ENCODE data around the gene HIVEP1. TPM values are rescaled to one million over a fixed set of nuclear protein-coding genes. Genes with fewer than 3 reads are reported as not detected.

The HIVEP1 gene
- total RNA-seq, 4 donors from 2014 or later, result 15.2 to 26.9 (median 17.6) TPM

DNA sequence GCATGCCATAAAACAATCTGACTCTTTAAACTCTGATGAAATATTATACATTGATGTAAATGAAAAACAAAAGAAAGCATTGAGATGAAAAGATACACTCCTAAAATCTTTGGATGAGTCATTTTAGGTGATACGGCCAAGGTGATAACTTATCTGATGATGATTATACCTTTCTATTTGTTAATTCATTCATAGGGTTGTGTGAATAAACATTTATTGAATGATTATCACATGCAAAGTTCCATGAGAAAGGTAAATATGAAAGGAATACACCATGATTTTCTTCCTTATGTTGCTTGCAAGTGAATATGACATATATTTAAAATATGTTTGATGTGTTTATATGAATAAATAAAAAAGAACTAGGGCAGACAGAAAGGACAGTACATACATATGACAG lies 15.4 kb upstream of the HIVEP1 start:
- H3K4me3 ChIP-seq, result no peak overlapping the region
- no peaks in the 10 kb centered on the region for H3K9me3 ChIP-seq
- H3K4me1 ChIP-seq, result peaks cover 0 to 9% (median 0%) of the 10 kb centered on the region in 3 donors
- H3K36me3 ChIP-seq, result no peaks in the 10 kb centered on the region
- H3K27me3 ChIP-seq, result no peaks in the 10 kb centered on the region
- no peak for ATAC-seq
- no peak overlapping the region for H3K27ac ChIP-seq
- WGBS, 2 donors (ENCODE audit: low coverage in 1 of 2), result 74 to 100% methylated on average over 1 of the region's 1 CpG
- TF ChIP-seq EP300 (IDR thresholded peaks at IDR 0.05) (no peak), POLR2AphosphoS5 (IDR thresholded peaks at IDR 0.05) (no peak), POLR2A (IDR thresholded peaks at IDR 0.05) (no peak)
- TF ChIP-seq, protein P1, sequence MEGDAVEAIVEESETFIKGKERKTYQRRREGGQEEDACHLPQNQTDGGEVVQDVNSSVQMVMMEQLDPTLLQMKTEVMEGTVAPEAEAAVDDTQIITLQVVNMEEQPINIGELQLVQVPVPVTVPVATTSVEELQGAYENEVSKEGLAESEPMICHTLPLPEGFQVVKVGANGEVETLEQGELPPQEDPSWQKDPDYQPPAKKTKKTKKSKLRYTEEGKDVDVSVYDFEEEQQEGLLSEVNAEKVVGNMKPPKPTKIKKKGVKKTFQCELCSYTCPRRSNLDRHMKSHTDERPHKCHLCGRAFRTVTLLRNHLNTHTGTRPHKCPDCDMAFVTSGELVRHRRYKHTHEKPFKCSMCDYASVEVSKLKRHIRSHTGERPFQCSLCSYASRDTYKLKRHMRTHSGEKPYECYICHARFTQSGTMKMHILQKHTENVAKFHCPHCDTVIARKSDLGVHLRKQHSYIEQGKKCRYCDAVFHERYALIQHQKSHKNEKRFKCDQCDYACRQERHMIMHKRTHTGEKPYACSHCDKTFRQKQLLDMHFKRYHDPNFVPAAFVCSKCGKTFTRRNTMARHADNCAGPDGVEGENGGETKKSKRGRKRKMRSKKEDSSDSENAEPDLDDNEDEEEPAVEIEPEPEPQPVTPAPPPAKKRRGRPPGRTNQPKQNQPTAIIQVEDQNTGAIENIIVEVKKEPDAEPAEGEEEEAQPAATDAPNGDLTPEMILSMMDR (IDR thresholded peaks at IDR 0.05), result no peak

DNA sequence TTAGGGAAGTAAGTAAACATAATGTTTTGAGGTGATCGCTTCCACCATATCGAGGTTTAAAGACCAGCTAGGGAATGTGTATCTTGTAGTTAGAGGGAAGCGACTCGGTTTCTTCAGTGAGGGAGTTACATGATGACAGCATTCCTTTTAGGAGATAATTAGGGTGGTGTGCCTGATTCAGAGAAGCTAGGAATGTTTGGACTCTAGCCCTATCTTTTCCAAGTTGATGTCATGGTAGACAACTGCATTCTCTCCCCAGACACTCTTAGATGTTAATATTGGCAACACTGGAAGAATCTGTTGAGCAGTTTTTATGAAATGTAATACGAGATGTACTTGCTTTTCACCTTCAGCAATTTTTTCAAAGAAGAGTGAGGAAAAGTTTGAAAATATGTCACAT lies 12.9 kb upstream of the HIVEP1 start:
- Histone ChIP-seq H3K27me3 (no peaks in the 10 kb centered on the region), H3K36me3 (no peaks in the 10 kb centered on the region), H3K9me3 (no peaks in the 10 kb centered on the region), H3K27ac (no peak overlapping the region), H3K4me3 (no peak overlapping the region), H3K4me1 (peaks cover 0 to 9% (median 0%) of the 10 kb centered on the region in 3 donors)
- WGBS, 2 donors (ENCODE audit: low coverage in 1 of 2), result 67 to 85% methylated on average over 4 to 5 of the region's 5 CpGs
- ATAC-seq, result peak; percentile 66
- TF ChIP-seq EP300 (IDR thresholded peaks at IDR 0.05) (no peak), POLR2AphosphoS5 (IDR thresholded peaks at IDR 0.05) (no peak), POLR2A (IDR thresholded peaks at IDR 0.05) (no peak)
- TF ChIP-seq, protein P1 (IDR thresholded peaks at IDR 0.05), result no peak

DNA sequence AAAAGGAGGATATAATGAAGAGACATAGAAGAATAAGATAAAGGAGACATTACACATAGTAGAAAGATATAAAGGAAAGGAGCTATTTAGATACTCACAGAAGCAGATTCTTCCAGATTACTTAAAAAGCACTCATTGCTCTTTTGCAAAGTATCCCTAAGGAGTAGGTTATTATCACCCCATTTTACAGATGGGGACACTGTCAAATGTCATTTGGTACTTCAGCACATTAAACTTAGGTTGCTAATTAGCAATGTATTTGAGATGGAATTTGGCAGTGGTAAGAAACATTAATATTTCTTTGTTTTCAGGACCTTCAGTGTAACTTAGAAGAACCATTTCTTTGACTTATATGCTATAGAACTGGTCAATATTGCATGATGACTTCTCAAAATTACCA lies 11.9 kb upstream of the HIVEP1 start:
- Histone ChIP-seq H3K36me3 (no peaks in the 10 kb centered on the region), H3K27ac (no peak overlapping the region), H3K9me3 (no peaks in the 10 kb centered on the region), H3K4me1 (peaks cover 0 to 9% (median 0%) of the 10 kb centered on the region in 3 donors), H3K27me3 (no peaks in the 10 kb centered on the region), H3K4me3 (no peak overlapping the region)
- ATAC-seq, result no peak
- no peak for TF ChIP-seq POLR2A (IDR thresholded peaks at IDR 0.05)
- no peak for TF ChIP-seq POLR2AphosphoS5 (IDR thresholded peaks at IDR 0.05)
- TF ChIP-seq EP300 (IDR thresholded peaks at IDR 0.05), result no peak
- TF ChIP-seq, protein P1 (IDR thresholded peaks at IDR 0.05), result no peak

DNA sequence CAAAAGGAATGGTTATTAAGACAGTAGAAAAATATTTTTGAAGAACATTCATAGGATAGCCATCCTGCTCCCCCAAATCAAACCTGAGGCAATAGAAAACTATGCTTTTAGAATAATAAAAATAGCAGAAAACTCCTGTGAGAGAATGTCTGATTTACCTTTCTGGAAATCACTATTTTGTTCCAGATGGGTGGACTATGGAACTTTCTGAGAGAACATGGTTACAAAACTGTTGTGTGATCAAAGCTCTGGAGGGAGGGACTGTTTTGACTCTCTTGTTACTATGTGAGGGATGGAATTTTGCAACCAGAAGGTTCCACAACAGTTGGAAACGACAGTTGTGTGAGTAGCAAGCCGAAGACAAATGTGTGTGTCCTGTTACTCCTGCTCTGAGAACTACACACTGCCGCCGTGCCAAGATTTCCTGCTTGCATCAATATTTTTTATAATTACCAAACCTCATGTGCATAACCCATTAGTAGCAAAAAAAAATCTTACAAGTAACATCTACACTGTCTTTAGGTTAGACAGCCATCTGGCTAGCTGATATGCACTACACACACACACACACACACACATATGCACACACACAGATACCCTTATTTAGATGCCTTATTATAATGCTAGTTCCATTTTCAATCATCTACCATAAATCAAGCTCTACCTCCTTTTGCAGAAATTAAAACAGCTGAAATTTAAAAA lies 11.0 kb upstream of the HIVEP1 start:
- H3K27me3 ChIP-seq, result no peaks in the 10 kb centered on the region
- H3K4me3 ChIP-seq, result no peak overlapping the region
- H3K9me3 ChIP-seq, result no peaks in the 10 kb centered on the region
- TF ChIP-seq, protein P1 (IDR thresholded peaks at IDR 0.05), result no peak
- peak; percentile 49 for TF ChIP-seq POLR2AphosphoS5 (IDR thresholded peaks at IDR 0.05)
- peak overlapping the region in 2 of 4 donors; percentile 8 to 26 for H3K27ac ChIP-seq
- no peaks in the 10 kb centered on the region for H3K36me3 ChIP-seq
- H3K4me1 ChIP-seq, result peaks cover 0 to 9% (median 0%) of the 10 kb centered on the region in 3 donors
- WGBS, 2 donors (ENCODE audit: low coverage in 1 of 2), result 10 to 22% methylated on average over 4 of the region's 4 CpGs
- ATAC-seq, result peak; percentile 93

DNA sequence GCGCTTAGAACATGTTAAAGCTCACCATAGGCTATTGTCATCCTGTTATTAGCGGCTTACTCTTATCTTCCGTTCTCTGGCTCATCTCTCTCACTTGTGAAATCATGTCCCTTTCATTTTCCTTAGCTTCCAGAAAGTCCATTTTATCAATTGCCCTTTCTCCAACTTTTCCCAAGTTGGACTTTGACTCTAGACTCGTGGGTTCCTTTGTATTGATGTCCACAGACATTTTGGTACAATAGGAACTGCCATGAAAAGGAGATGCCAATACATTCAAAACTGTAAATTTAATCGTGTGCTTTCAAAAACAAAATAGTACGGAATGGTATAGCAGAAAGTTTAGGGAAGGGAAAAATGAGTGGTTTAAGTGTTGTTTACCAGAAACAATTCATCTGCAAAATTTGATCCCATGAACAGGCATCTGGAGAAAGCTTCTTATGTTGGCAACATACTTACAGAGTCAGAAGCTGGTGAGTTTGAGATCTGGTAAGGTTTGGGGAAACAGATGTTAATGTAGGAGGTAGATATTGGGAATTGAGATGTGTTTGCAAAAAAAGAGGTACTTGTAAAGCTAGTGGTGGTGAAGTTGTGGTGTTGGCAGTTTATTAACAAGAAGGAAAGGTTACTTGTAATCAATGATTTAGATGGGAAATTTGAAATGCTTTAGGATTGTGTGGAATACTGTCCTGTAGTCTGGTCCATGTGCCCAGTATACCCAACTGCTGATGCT lies 10.2 kb upstream of the HIVEP1 start:
- 78% methylated on average over 6 of the region's 6 CpGs for WGBS, 2 donors (ENCODE audit: low coverage in 1 of 2)
- Histone ChIP-seq H3K9me3 (no peaks in the 10 kb centered on the region), H3K27me3 (no peaks in the 10 kb centered on the region), H3K36me3 (no peaks in the 10 kb centered on the region), H3K4me3 (no peak overlapping the region), H3K4me1 (peaks cover 0 to 9% (median 0%) of the 10 kb centered on the region in 3 donors), H3K27ac (peak overlapping the region in 1 of 4 donors; percentile 26)
- TF ChIP-seq, protein P1 (IDR thresholded peaks at IDR 0.05), result no peak
- TF ChIP-seq POLR2AphosphoS5 (IDR thresholded peaks at IDR 0.05), result no peak
- TF ChIP-seq POLR2A (IDR thresholded peaks at IDR 0.05), result no peak
- no peak for TF ChIP-seq EP300 (IDR thresholded peaks at IDR 0.05)
- no peak for ATAC-seq
